Thyroid gland (tissue), 4 donors: ENCODE data around the gene CATSPER1. TPM values are rescaled to one million over a fixed set of nuclear protein-coding genes. Genes with fewer than 3 reads are reported as not detected.
A peak's percentile ranks its signal among the peaks of the same experiment; 100 is the strongest.

Experiments used
- DNase-seq, 2 donors: peaks; one replicate each; pipeline ENCODE4 v3.0.0-alpha.2; 2019
- H3K27ac ChIP-seq, 3 donors: fragments of 200-600 bp; sonication (generic); 1 replicate in 2 of 3; 2 replicates in 1 of 3; pipeline ENCODE4 v1.5.1; 2016 to 2019; ENCODE audit warnings: mild to moderate bottlenecking in 1 of 3, moderate library complexity in 1 of 3
- H3K27me3 ChIP-seq: fragments of 200-600 bp; sonication (generic); one replicate; pipeline ENCODE4 v1.5.1; 2019
- H3K36me3 ChIP-seq, 2 donors: fragments of 200-600 bp; sonication (generic); one replicate each; pipeline ENCODE4 v1.5.1; 2016 to 2019
- H3K4me1 ChIP-seq, 2 donors: fragments of 200-600 bp; sonication (generic); one replicate each; pipeline ENCODE4 v1.5.1; 2017 to 2019
- H3K4me3 ChIP-seq, 3 donors: fragments of 200-600 bp; sonication (generic); replicated peaks in 1 of 3; 1 replicate in 2 of 3; 2 replicates in 1 of 3; pipeline ENCODE4 v1.5.1; 2016; ENCODE audit warnings: mild to moderate bottlenecking in 1 of 3
- H3K9me3 ChIP-seq: fragments of 200-600 bp; sonication (generic); one replicate; pipeline ENCODE4 v1.5.1; 2017
- CTCF ChIP-seq, 6 experiments: fragments of 200-600 bp in 3 of 6; fragments of 450-650 bp in 3 of 6; sonication (generic) in 3 of 6; IDR thresholded peaks; one replicate each; pipeline ENCODE4 v1.5.1; 2016 to 2019; ENCODE audit warnings: antibody characterized with exemption in 6 of 6, mild to moderate bottlenecking in 2 of 6, inconsistent platforms in 1 of 6, moderate library complexity in 1 of 6
- POLR2A ChIP-seq, 2 donors: fragments of 450-650 bp; IDR thresholded peaks; one replicate each; pipeline ENCODE4 v1.6.1; 2017; ENCODE audit warnings: antibody characterized with exemption in 2 of 2, mild to moderate bottlenecking in 2 of 2, moderate library complexity in 1 of 2
- WGBS, 2 donors: methylation state at CpG; one replicate each; pipeline ENCODE4 v1.1.5; 2017; 5-methylcytosine and 5-hydroxymethylcytosine counted together
- intact Hi-C: fragments of 100-400 bp; cut with DNase I; formaldehyde crosslinking; loops from one replicate; pipeline ENCODE4 v1.15.1; 2023
- total RNA-seq, 4 donors: library from RNA; depleted of rRNA; stranded (reverse); fragments of >200 nt; gene quantifications; one replicate each; pipeline ENCODE4 v1.2.3, GENCODE V29; 2016

The CATSPER1 gene
- total RNA-seq, 4 donors from 2014 or later, result not detected

- peaks cover 70 to 78% of the 10 kb centered on the region in 2 donors for H3K4me1 ChIP-seq
- H3K27me3 ChIP-seq, result no peaks in the 10 kb centered on the region
- H3K4me3 ChIP-seq, result peak within 1 kb of the TSS in 2 of 3 donors; percentile 47 to 72
- TF ChIP-seq POLR2A (IDR thresholded peaks at IDR 0.05), result peak in 1 of 2 donors; percentile 60
- TF ChIP-seq CTCF (IDR thresholded peaks at IDR 0.05), result no peak
- H3K36me3 ChIP-seq, result no peaks in the 10 kb centered on the region
- peak within 1 kb of the TSS; percentile 86 to 96 (median 95) for H3K27ac ChIP-seq
- no peaks in the 10 kb centered on the region for H3K9me3 ChIP-seq
- peak; percentile 66 to 70 for DNase-seq
- intact Hi-C loops, result no loop called here
- 14 to 23% methylated on average over 12 to 18 of the region's 39 CpGs for WGBS, 2 donors
These were observed 22.5 kb upstream of the CATSPER1 start, which contains the start of gene GAL3ST3 for GRCh38 chr11:66048547-66049323. Gene GAL3ST3 (minus strand): TSS chr11:66049161. CDS start chr11:66045415, 3,746 bp downstream.

GRCh38 chr11:66047541-66048365 lies 21.5 kb upstream of the CATSPER1 start:
- TF ChIP-seq POLR2A (IDR thresholded peaks at IDR 0.05) (peak in 1 of 2 donors; percentile 56), CTCF (IDR thresholded peaks at IDR 0.05) (no peak)
- Histone ChIP-seq H3K4me1 (peaks cover 64 to 68% of the 10 kb centered on the region in 2 donors), H3K4me3 (peak overlapping the region in 1 of 3 donors; percentile 47), H3K36me3 (peaks cover 0 to 5% of the 10 kb centered on the region in 2 donors), H3K27ac (peak overlapping the region; percentile 86 to 96 (median 95)), H3K9me3 (no peaks in the 10 kb centered on the region), H3K27me3 (no peaks in the 10 kb centered on the region)
- intact Hi-C loops, result no loop called here
- peak; percentile 97 to 98 for DNase-seq
- 28 to 35% methylated on average over 10 to 11 of the region's 11 CpGs for WGBS, 2 donors

- H3K4me1 ChIP-seq, result peaks cover 62 to 68% of the 10 kb centered on the region in 2 donors
- TF ChIP-seq POLR2A (IDR thresholded peaks at IDR 0.05), result no peak
- TF ChIP-seq CTCF (IDR thresholded peaks at IDR 0.05), result no peak
- no peaks in the 10 kb centered on the region for H3K27me3 ChIP-seq
- no peaks in the 10 kb centered on the region for H3K9me3 ChIP-seq
- 37 to 57% methylated on average over 3 of the region's 3 CpGs for WGBS, 2 donors
- DNase-seq, result peak; percentile 54 to 66
- intact Hi-C loops, result no loop called here
- no peak overlapping the region for H3K4me3 ChIP-seq
- H3K36me3 ChIP-seq, result peaks cover 0 to 11% of the 10 kb centered on the region in 2 donors
- H3K27ac ChIP-seq, result peak overlapping the region; percentile 86 to 96 (median 95)
These were observed 20.6 kb upstream of the CATSPER1 start for GRCh38 chr11:66046901-66047300.

- Histone ChIP-seq H3K36me3 (peaks cover 0 to 12% of the 10 kb centered on the region in 2 donors), H3K9me3 (no peaks in the 10 kb centered on the region), H3K4me3 (no peak overlapping the region), H3K4me1 (peaks cover 47 to 53% of the 10 kb centered on the region in 2 donors), H3K27ac (peak overlapping the region; percentile 86 to 96 (median 95)), H3K27me3 (no peaks in the 10 kb centered on the region)
- TF ChIP-seq CTCF (IDR thresholded peaks at IDR 0.05) (peak; percentile 65 to 93 (median 80)), POLR2A (IDR thresholded peaks at IDR 0.05) (no peak)
- WGBS, 2 donors, result 26 to 45% methylated on average over 4 to 8 of the region's 11 CpGs
- intact Hi-C loops, result no loop called here
- DNase-seq, result peak; percentile 67 to 73
These were observed 18.9 kb upstream of the CATSPER1 start for GRCh38 chr11:66045177-66045639.
